Keratinocyte (primary cell): Measurements from ENCODE around the gene MLPH. TPM values are rescaled to one million over a fixed set of nuclear protein-coding genes. Genes with fewer than 3 reads are reported as not detected.

Experiments
- DNase-seq: peaks from one replicate; pipeline ENCODE4 v3.0.0-alpha.2; 2011; ENCODE audit warnings: low read depth, missing footprints, low spot score
- FAIRE-seq: peaks from 2 replicates; lab custom pipeline; 2011; peaks lifted over from hg19 to GRCh38; lab: Jason Lieb, UNC
- H2AFZ ChIP-seq: 2 replicates; pipeline ENCODE4 v1.6.0; 2012; ENCODE audit warnings: low read length, control low read depth, inconsistent platforms; ENCODE audit not compliant: control insufficient read depth
- H3K27ac ChIP-seq: 2 replicates; pipeline ENCODE4 v1.5.1; 2011; ENCODE audit warnings: low read length; ENCODE audit not compliant: control insufficient read depth, insufficient read depth
- H3K27me3 ChIP-seq: 3 replicates; pipeline ENCODE4 v1.6.0; 2011; ENCODE audit warnings: low read length; ENCODE audit not compliant: control insufficient read depth, insufficient read depth; ENCODE audit errors: extremely low read depth
- H3K36me3 ChIP-seq, 2 experiments: 2 replicates in 1 of 2; 3 replicates in 1 of 2; pipeline ENCODE4 v1.5.1; 2011; ENCODE audit warnings: low read length in 2 of 2, mild to moderate bottlenecking in 1 of 2; ENCODE audit not compliant: control insufficient read depth in 2 of 2, insufficient read depth in 2 of 2; ENCODE audit errors: extremely low read depth in 1 of 2
- H3K4me1 ChIP-seq: 3 replicates; pipeline ENCODE4 v1.5.1; 2011; ENCODE audit warnings: low read length; ENCODE audit not compliant: control insufficient read depth, insufficient read depth; ENCODE audit errors: extremely low read depth
- H3K4me2 ChIP-seq: 3 replicates; pipeline ENCODE4 v1.6.0; 2011; ENCODE audit warnings: low read depth, low read length; ENCODE audit not compliant: control insufficient read depth, insufficient read depth; ENCODE audit errors: extremely low read depth
- H3K4me3 ChIP-seq, 3 experiments: fragments of 200-600 bp in 1 of 3; sonication (generic) in 1 of 3; 2 replicates in 2 of 3; 3 replicates in 1 of 3; pipeline ENCODE4 v1.5.1; 2011 to 2016; ENCODE audit warnings: low read length in 3 of 3, mild to moderate bottlenecking in 3 of 3, control low read depth in 2 of 3, inconsistent platforms in 1 of 3, low read depth in 1 of 3, mixed read lengths in 1 of 3, mixed run types in 1 of 3, moderate library complexity in 1 of 3; ENCODE audit not compliant: control insufficient read depth in 2 of 3, insufficient read depth in 2 of 3; ENCODE audit errors: extremely low read depth in 1 of 3
- H3K79me2 ChIP-seq: 2 replicates; pipeline ENCODE4 v1.6.0; 2012; ENCODE audit warnings: low read length; ENCODE audit not compliant: control insufficient read depth, insufficient read depth
- H3K9ac ChIP-seq: 3 replicates; pipeline ENCODE4 v1.6.0; 2011; ENCODE audit warnings: low read length; ENCODE audit not compliant: control insufficient read depth, insufficient read depth; ENCODE audit errors: extremely low read depth
- H3K9me1 ChIP-seq: 3 replicates; pipeline ENCODE4 v1.6.0; 2011; ENCODE audit warnings: low read length; ENCODE audit not compliant: control insufficient read depth, insufficient read depth; ENCODE audit errors: extremely low read depth
- H3K9me3 ChIP-seq: 2 replicates; pipeline ENCODE4 v1.5.1; 2012; ENCODE audit warnings: low read depth, low read length; ENCODE audit not compliant: control insufficient read depth
- H4K20me1 ChIP-seq: 3 replicates; pipeline ENCODE4 v1.6.0; 2011; ENCODE audit warnings: low read length; ENCODE audit not compliant: control insufficient read depth, insufficient read depth; ENCODE audit errors: extremely low read depth
- EZH2 ChIP-seq: IDR thresholded peaks from one replicate; pipeline ENCODE4 v1.6.1; 2012; ENCODE audit warnings: inconsistent platforms, mild to moderate bottlenecking, low read length, moderate library complexity
- dilution Hi-C: fragments of 300-500 bp; cut with MboI; formaldehyde crosslinking; loops from one replicate; pipeline ENCODE4 v1.7.0; 2020; ENCODE audit warnings: low sequenced_read_pairs; ENCODE audit not compliant: extremely low pct_ligation_motif_present
- polyA plus RNA-seq, 5 experiments: library from polyadenylated mRNA; depleted of rRNA in 3 of 5; stranded (reverse) in 3 of 5; stranded (forward) in 1 of 5; unstranded in 1 of 5; fragments of >200 nt; gene quantifications; 1 replicate in 1 of 5; 2 replicates in 3 of 5; 3 replicates in 1 of 5; pipeline versions ENCODE4 v1.2.1 to v1.2.3, GENCODE V29; 2011 to 2012; ENCODE audit warnings: missing spikeins in 2 of 5, low read depth in 1 of 5, low replicate concordance in 1 of 5
- TF ChIP-seq, protein P1 (sequence below), 3 experiments: IDR thresholded peaks in 1 of 3; conservative IDR thresholded peaks in 1 of 3; optimal IDR thresholded peaks in 1 of 3; 2 replicates in 2 of 3; 3 replicates in 1 of 3; pipeline versions ENCODE3 to v1.5.1; 2011; ENCODE audit warnings: low read length in 3 of 3, mild to moderate bottlenecking in 3 of 3, moderate library complexity in 2 of 3, control low read depth in 1 of 3, inconsistent platforms in 1 of 3; ENCODE audit not compliant: insufficient read depth in 2 of 3; ENCODE audit errors: extremely low read depth in 1 of 3

MLPH gene
- polyA plus RNA-seq, 1 donor (not counting 4 experiments of a cell fraction or from before 2014, with no cell fraction given) = 0.67 TPM

DNA sequence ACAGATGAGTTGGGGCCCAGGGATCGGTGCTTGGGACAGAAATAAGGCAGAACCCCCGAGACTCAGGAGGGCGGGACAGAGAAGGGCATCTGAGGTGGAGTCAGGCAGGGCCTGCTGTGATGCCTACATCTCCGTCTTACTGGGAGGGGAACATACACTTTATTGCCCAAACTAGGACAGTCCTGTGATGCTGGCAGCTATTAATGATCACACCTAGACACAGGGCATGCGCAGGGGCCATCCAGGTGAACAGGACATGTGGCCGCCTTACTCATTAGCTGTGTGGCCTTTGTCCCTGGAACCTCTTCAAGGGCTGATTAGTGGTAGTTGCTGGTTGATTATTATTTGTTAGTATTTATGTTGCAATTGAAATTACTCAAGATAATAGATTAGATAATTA lies 33.2 kb downstream of the MLPH start:
- Histone ChIP-seq H2AFZ (no peak overlapping the region), H3K9ac (no peak overlapping the region), H3K27ac (no peak overlapping the region), H3K9me3 (no peaks in the 10 kb centered on the region), H3K79me2 (no peaks in the 10 kb centered on the region), H3K9me1 (no peaks in the 10 kb centered on the region), H3K4me2 (no peak overlapping the region), H3K4me1 (no peaks in the 10 kb centered on the region), H3K27me3 (no peaks in the 10 kb centered on the region), H4K20me1 (no peaks in the 10 kb centered on the region), H3K4me3 (no peak overlapping the region), H3K36me3 (no peaks in the 10 kb centered on the region)
- no peak for TF ChIP-seq EZH2
- TF ChIP-seq, protein P1, sequence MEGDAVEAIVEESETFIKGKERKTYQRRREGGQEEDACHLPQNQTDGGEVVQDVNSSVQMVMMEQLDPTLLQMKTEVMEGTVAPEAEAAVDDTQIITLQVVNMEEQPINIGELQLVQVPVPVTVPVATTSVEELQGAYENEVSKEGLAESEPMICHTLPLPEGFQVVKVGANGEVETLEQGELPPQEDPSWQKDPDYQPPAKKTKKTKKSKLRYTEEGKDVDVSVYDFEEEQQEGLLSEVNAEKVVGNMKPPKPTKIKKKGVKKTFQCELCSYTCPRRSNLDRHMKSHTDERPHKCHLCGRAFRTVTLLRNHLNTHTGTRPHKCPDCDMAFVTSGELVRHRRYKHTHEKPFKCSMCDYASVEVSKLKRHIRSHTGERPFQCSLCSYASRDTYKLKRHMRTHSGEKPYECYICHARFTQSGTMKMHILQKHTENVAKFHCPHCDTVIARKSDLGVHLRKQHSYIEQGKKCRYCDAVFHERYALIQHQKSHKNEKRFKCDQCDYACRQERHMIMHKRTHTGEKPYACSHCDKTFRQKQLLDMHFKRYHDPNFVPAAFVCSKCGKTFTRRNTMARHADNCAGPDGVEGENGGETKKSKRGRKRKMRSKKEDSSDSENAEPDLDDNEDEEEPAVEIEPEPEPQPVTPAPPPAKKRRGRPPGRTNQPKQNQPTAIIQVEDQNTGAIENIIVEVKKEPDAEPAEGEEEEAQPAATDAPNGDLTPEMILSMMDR (optimal IDR thresholded peaks at IDR 0.05 in 1 of 3, IDR thresholded peaks at IDR 0.05 in 1 of 3, conservative IDR thresholded peaks at IDR 0.05 in 1 of 3; ENCODE audit: extremely low read depth in 1 of 3, insufficient read depth in 2 of 3, low read length in 3 of 3) = no peak
- FAIRE-seq (no peak), DNase-seq (no peak)
- dilution Hi-C loops = no loop called here

DNA sequence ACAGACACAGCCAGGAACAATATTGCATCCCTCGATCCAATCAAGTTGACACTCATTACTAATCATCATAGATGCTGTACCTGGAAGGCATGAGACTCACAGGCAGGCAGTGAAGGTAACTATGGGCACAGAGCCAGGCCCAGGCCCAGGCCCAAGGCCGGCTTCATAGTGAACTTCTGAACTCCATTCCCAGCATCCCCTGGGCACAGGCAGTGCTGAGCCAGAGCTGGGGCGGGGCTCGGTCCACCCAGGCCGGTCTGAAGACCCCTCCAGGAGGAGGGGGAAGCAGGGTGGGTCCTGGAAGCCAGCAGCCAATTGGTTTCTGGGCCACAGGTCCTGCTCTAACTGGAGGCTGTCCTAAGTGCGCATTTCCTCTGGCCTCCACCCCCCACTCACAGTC lies 37.6 kb downstream of the MLPH start:
- no peak for DNase-seq
- H3K4me3 ChIP-seq = no peak overlapping the region
- no peaks in the 10 kb centered on the region for H3K36me3 ChIP-seq
- TF ChIP-seq EZH2 = no peak
- TF ChIP-seq, protein P1 (optimal IDR thresholded peaks at IDR 0.05 in 1 of 3, IDR thresholded peaks at IDR 0.05 in 1 of 3, conservative IDR thresholded peaks at IDR 0.05 in 1 of 3; ENCODE audit: extremely low read depth in 1 of 3, insufficient read depth in 2 of 3, low read length in 3 of 3) = no peak
- H2AFZ ChIP-seq = peak overlapping the region; percentile 4
- H3K9ac ChIP-seq = no peak overlapping the region
- dilution Hi-C loops = no loop called here
- H3K4me2 ChIP-seq = no peak overlapping the region
- no peaks in the 10 kb centered on the region for H4K20me1 ChIP-seq
- H3K9me3 ChIP-seq = no peaks in the 10 kb centered on the region
- H3K9me1 ChIP-seq = no peaks in the 10 kb centered on the region
- H3K4me1 ChIP-seq = no peaks in the 10 kb centered on the region
- FAIRE-seq = no peak
- H3K79me2 ChIP-seq = no peaks in the 10 kb centered on the region
- H3K27me3 ChIP-seq = no peaks in the 10 kb centered on the region
- H3K27ac ChIP-seq = no peak overlapping the region
